K562 (cell line): ENCODE measurements around the gene PALLD. TPM values are rescaled to one million over a fixed set of nuclear protein-coding genes. Genes with fewer than 3 reads are reported as not detected.

Experiments
- ATAC-seq: fragments of 200-7000 bp; cut with Tn5 transposase; 3 replicates; pipeline ENCODE4 v1.9.1; 2020; ENCODE audit warnings: moderate library complexity
- BruUV-seq: library from RNA; stranded (reverse); fragments of 400-500 nt; replicated peaks from 2 replicates; lab custom pipeline; 2021; lab: Mats Ljungman, UMichigan
- CTCF ChIA-PET: fragments of 300-600 bp; formaldehyde crosslinking; extraction: SDS; loops from one replicate; lab custom pipeline; 2021; ENCODE audit warnings: low intra/inter-chr PET ratio; lab: Yijun Ruan, JAX
- POLR2A ChIA-PET: fragments of 300-600, 350-650 bp; sonication (Branson Sonifier 250); formaldehyde crosslinking; extraction: SDS; loops from one replicate; lab custom pipeline; 2021; ENCODE audit warnings: antibody characterized with exemption, inconsistent platforms; lab: Yijun Ruan, JAX
- DNase-seq, 4 experiments: peaks; one replicate each; pipeline versions ENCODE4 v3.0.0 to v3.0.0-alpha.2; 2011 to 2018; ENCODE audit warnings: low spot score in 3 of 4, mixed read lengths in 3 of 4; ENCODE audit errors: extremely low read depth in 1 of 4
- FAIRE-seq: peaks from 2 replicates; lab custom pipeline; 2011; peaks lifted over from hg19 to GRCh38; lab: Jason Lieb, UNC
- H2AFZ ChIP-seq: 2 replicates; pipeline ENCODE4 v1.6.0; 2011; ENCODE audit warnings: low read depth, low read length, control low read depth, inconsistent platforms
- H3K27ac ChIP-seq: fragments of 200-600 bp; 3 replicates; pipeline ENCODE4 v1.8.0; 2011; ENCODE audit warnings: low read depth, mild to moderate bottlenecking, control low read depth, inconsistent platforms, low read length, moderate library complexity, mixed read lengths; ENCODE audit errors: extremely low read depth
- H3K27me3 ChIP-seq, 2 experiments: fragments of 300-600 bp in 1 of 2; 2 replicates in 1 of 2; 3 replicates in 1 of 2; pipeline versions ENCODE4 v1.6.0 to v1.8.0; 2011; ENCODE audit warnings: inconsistent platforms in 2 of 2, low read length in 2 of 2, mild to moderate bottlenecking in 1 of 2, mixed read lengths in 1 of 2, moderate library complexity in 1 of 2; ENCODE audit not compliant: control insufficient read depth in 2 of 2, insufficient read depth in 2 of 2
- H3K36me3 ChIP-seq: fragments of 300-600 bp; 3 replicates; pipeline ENCODE4 v1.8.0; 2011; ENCODE audit warnings: mild to moderate bottlenecking, low read length, inconsistent platforms; ENCODE audit not compliant: control insufficient read depth, insufficient read depth
- H3K4me1 ChIP-seq, 2 experiments: fragments of 200-600 bp in 1 of 2; replicated peaks in 1 of 2; 2 replicates in 1 of 2; 3 replicates in 1 of 2; pipeline versions ENCODE4 v1.5.1 to v1.8.0; 2011; ENCODE audit warnings: inconsistent platforms in 2 of 2, low read length in 2 of 2, mild to moderate bottlenecking in 1 of 2, mixed read lengths in 1 of 2, moderate library complexity in 1 of 2; ENCODE audit not compliant: control insufficient read depth in 2 of 2, insufficient read depth in 2 of 2
- H3K4me2 ChIP-seq: 2 replicates; pipeline ENCODE4 v1.6.1; 2011; ENCODE audit warnings: low read length, control low read depth, inconsistent platforms, mixed read lengths; ENCODE audit not compliant: insufficient read depth
- H3K4me3 ChIP-seq: fragments of 200-600 bp; sonication (generic), shearing (Covaris generic); 2 replicates; pipeline ENCODE4 v1.5.1; 2016; ENCODE audit warnings: control low read depth, inconsistent platforms
- H3K79me2 ChIP-seq: fragments of 200-600 bp; 3 replicates; pipeline ENCODE4 v1.8.0; 2011; ENCODE audit warnings: low read length, inconsistent platforms; ENCODE audit not compliant: control insufficient read depth, insufficient read depth
- H3K9ac ChIP-seq, 2 experiments: 2 replicates each; pipeline versions ENCODE4 v1.6.0 to v1.6.1; 2011; ENCODE audit warnings: low read depth in 2 of 2, low read length in 2 of 2, control low read depth in 1 of 2, inconsistent platforms in 1 of 2, mild to moderate bottlenecking in 1 of 2, mixed read lengths in 1 of 2; ENCODE audit not compliant: insufficient read depth in 1 of 2
- H3K9me1 ChIP-seq: one replicate; pipeline ENCODE4 v1.6.0; 2011; ENCODE audit warnings: inconsistent platforms, mild to moderate bottlenecking, low read length, moderate library complexity; ENCODE audit not compliant: control insufficient read depth, insufficient read depth
- H3K9me3 ChIP-seq: replicated peaks from 2 replicates; pipeline ENCODE4 v1.5.1; 2011; ENCODE audit warnings: low read depth, low read length, inconsistent platforms; ENCODE audit not compliant: control insufficient read depth, insufficient read depth
- H4K20me1 ChIP-seq: replicated peaks from 2 replicates; pipeline ENCODE4 v1.6.1; 2011; ENCODE audit warnings: low read length, inconsistent platforms, mixed read lengths; ENCODE audit not compliant: control insufficient read depth, insufficient read depth
- HNRNPK ChIP-seq: fragments of 200-400 bp; formaldehyde crosslinking; IDR thresholded peaks from one replicate; pipeline ENCODE4 v1.6.1; 2018; ENCODE audit warnings: mild to moderate bottlenecking, low read depth, low read length; ENCODE audit not compliant: poor library complexity, severe bottlenecking
- PHF21A ChIP-seq: fragments of 450-650 bp; IDR thresholded peaks from 2 replicates; pipeline ENCODE4 v1.6.1; 2017; ENCODE audit warnings: low read depth, borderline replicate concordance
- RBM17 ChIP-seq: fragments of 200-400 bp; formaldehyde crosslinking; IDR thresholded peaks from 2 replicates; pipeline ENCODE4 v1.6.1; 2017; ENCODE audit warnings: low read depth, mild to moderate bottlenecking, low read length, borderline replicate concordance
- SLC30A9 ChIP-seq: fragments of 250-450 bp; sonication (Bioruptor Pico); IDR thresholded peaks from 2 replicates; pipeline ENCODE4 v1.8.0; 2022; ENCODE audit warnings: mild to moderate bottlenecking, moderate library complexity
- SP1 ChIP-seq: sonication (generic); formaldehyde crosslinking; IDR thresholded peaks from 2 replicates; pipeline ENCODE4 v1.8.1; 2022; ENCODE audit warnings: mild to moderate bottlenecking, missing genetic modification reagents
- TCF7 ChIP-seq: sonication (generic); IDR thresholded peaks from 2 replicates; pipeline ENCODE4 v1.6.1; 2016; ENCODE audit warnings: antibody characterized with exemption, borderline replicate concordance
- TEAD4 ChIP-seq, 2 experiments: sonication (generic) in 1 of 2; formaldehyde crosslinking in 1 of 2; IDR thresholded peaks; 2 replicates each; pipeline versions ENCODE4 v1.6.1 to v1.8.0; 2012 to 2022; ENCODE audit warnings: borderline replicate concordance in 1 of 2, inconsistent platforms in 1 of 2, low read length in 1 of 2, mild to moderate bottlenecking in 1 of 2, missing genetic modification reagents in 1 of 2
- ZBTB26 ChIP-seq: fragments of 450-650 bp; formaldehyde crosslinking; IDR thresholded peaks from 2 replicates; pipeline ENCODE4 v1.4.0; 2022; ENCODE audit warnings: missing genetic modification characterization
- ZBTB9 ChIP-seq: fragments of 450-650 bp; formaldehyde crosslinking; IDR thresholded peaks from 2 replicates; pipeline ENCODE4 v1.4.0; 2020; ENCODE audit warnings: mild to moderate bottlenecking, moderate library complexity
- ZKSCAN8 ChIP-seq: fragments of 200-800 bp; sonication (Bioruptor generic); IDR thresholded peaks from 2 replicates; pipeline ENCODE4 v1.6.1; 2016; ENCODE audit warnings: missing genetic modification characterization, missing compliant biosample characterization
- ZSCAN29 ChIP-seq: fragments of 450-650 bp; IDR thresholded peaks from 2 replicates; pipeline ENCODE4 v1.6.1; 2017
- in situ Hi-C: fragments of 300-500 bp; cut with MboI; formaldehyde crosslinking; loops from 4 replicates; pipeline ENCODE4 v1.15.0; 2018; ENCODE audit warnings: inconsistent platforms, mixed read lengths
- intact Hi-C: fragments of 100-400 bp; cut with micrococcal nuclease; formaldehyde crosslinking; loops from 2 replicates; pipeline ENCODE4 v1.14.2; 2022
- polyA plus RNA-seq, 8 experiments: library from polyadenylated mRNA; depleted of rRNA in 4 of 8; stranded (reverse) in 5 of 8; unstranded in 3 of 8; fragments of >200 nt; fragmentation: Nextera tagmentation in 2 of 8; fragmentation: Illumina TruSeq in 1 of 8; extraction: Ambion mirVana in 2 of 8; extraction: Trizol in 1 of 8; gene quantifications; 2 replicates each; pipeline versions ENCODE4 v1.2.1 to v1.2.3, GENCODE V29; 2011 to 2014; ENCODE audit warnings: inconsistent platforms in 1 of 8, missing spikeins in 1 of 8
- total RNA-seq, 7 experiments: library from RNA; depleted of rRNA in 6 of 7; stranded (reverse); fragments of >200 nt in 6 of 7; fragmentation: Illumina TruSeq in 2 of 7; extraction: Trizol in 2 of 7; gene quantifications; 2 replicates each; pipeline versions ENCODE4 v1.2.1 to v1.2.3, GENCODE V29; 2011 to 2021; ENCODE audit warnings: low replicate concordance in 1 of 7
- TF ChIP-seq, protein P1 (sequence below): sonication (generic); IDR thresholded peaks from 2 replicates; pipeline ENCODE4 v1.6.1; 2016
- TF ChIP-seq, protein P2 (sequence below): fragments of 250-450 bp; sonication (Bioruptor Pico); IDR thresholded peaks from 2 replicates; pipeline ENCODE4 v1.9.0; 2021; ENCODE audit warnings: mild to moderate bottlenecking
- TF ChIP-seq, protein P3 (sequence below): IDR thresholded peaks from 2 replicates; pipeline ENCODE4 v1.6.1; 2014; ENCODE audit warnings: antibody characterized with exemption
- TF ChIP-seq, protein P4 (sequence below): fragments of 250-450 bp; sonication (Bioruptor Pico); IDR thresholded peaks from 2 replicates; pipeline ENCODE4 v1.4.0; 2020; ENCODE audit warnings: mild to moderate bottlenecking, moderate library complexity

The PALLD gene
- total and polyA plus RNA-seq, 9 of the 15 experiments (the other 6 are each of a cell fraction or from before 2014, with no cell fraction given), result 0.01 to 0.35 (median 0.06) TPM; not detected in 3

DNA sequence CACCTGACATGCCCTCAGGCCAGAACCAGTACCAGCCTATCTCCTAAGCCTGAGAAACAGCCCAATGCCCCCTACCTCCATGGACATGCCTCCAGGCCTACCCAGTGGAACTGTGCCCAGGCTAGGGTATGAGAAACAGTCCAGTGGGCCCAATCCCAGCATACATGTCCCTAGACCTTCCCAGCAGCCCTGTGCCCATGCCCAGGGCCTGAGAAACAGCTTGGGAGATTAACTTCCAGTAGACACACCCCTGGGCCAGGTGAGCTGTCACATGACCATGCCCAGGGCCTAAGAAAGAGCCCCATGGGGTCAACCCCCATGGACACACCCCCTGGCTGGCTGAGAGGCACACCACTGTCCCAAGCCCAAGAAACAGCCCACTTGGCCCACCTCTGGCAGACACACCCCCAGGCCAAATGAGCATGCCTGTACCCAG, 434.4 kb downstream of the PALLD start:
- intact Hi-C loops, result no loop called here
- CTCF ChIA-PET, result no interaction called here
- ATAC-seq, result no peak
- no peaks in the 10 kb centered on the region for H3K79me2 ChIP-seq
- in situ Hi-C loops, result loop anchor here (10.0 kb wide), 1 partner anchor 1916 kb away; no protein-coding TSS in a partner anchor
- BruUV-seq, result no TSS peak
- no peak overlapping the region for H3K27ac ChIP-seq
- FAIRE-seq, result no peak
- H3K36me3 ChIP-seq, result no peaks in the 10 kb centered on the region
- no peaks in the 10 kb centered on the region for H3K27me3 ChIP-seq
- H3K9me3 ChIP-seq, result 0 out of 2 replicates have a peak, but pooled peaks cover 3% of the 10 kb centered on the region
- H4K20me1 ChIP-seq, result no peaks in the 10 kb centered on the region
- no peaks in the 10 kb centered on the region for H3K9me1 ChIP-seq
- no peaks in the 10 kb centered on the region for H3K4me1 ChIP-seq
- POLR2A ChIA-PET, result no interaction called here
- H3K4me3 ChIP-seq, result no peak overlapping the region
- no peak for DNase-seq
- H3K9ac ChIP-seq, result no peak overlapping the region
- no peak overlapping the region for H2AFZ ChIP-seq
- H3K4me2 ChIP-seq, result no peak overlapping the region
- TF ChIP-seq ZBTB26 (CRISPR knock-in tag) (no peak), PHF21A (no peak), HNRNPK (no peak), ZKSCAN8 (no peak), TEAD4 (IDR thresholded peaks at IDR 0.05; ENCODE audit: low read length) (no peak), TEAD4 (CRISPR knock-in tag; IDR thresholded peaks at IDR 0.05; ENCODE audit: borderline replicate concordance) (no peak), SLC30A9 (CRISPR knock-in tag) (no peak), ZSCAN29 (no peak), RBM17 (no peak), TCF7 (no peak), ZBTB9 (CRISPR knock-in tag) (no peak), SP1 (no peak)
- TF ChIP-seq, protein P1, sequence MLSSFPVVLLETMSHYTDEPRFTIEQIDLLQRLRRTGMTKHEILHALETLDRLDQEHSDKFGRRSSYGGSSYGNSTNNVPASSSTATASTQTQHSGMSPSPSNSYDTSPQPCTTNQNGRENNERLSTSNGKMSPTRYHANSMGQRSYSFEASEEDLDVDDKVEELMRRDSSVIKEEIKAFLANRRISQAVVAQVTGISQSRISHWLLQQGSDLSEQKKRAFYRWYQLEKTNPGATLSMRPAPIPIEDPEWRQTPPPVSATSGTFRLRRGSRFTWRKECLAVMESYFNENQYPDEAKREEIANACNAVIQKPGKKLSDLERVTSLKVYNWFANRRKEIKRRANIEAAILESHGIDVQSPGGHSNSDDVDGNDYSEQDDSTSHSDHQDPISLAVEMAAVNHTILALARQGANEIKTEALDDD, result no peak
- TF ChIP-seq, protein P2, sequence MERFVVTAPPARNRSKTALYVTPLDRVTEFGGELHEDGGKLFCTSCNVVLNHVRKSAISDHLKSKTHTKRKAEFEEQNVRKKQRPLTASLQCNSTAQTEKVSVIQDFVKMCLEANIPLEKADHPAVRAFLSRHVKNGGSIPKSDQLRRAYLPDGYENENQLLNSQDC (CRISPR knock-in tag), result no peak
- TF ChIP-seq, protein P3, sequence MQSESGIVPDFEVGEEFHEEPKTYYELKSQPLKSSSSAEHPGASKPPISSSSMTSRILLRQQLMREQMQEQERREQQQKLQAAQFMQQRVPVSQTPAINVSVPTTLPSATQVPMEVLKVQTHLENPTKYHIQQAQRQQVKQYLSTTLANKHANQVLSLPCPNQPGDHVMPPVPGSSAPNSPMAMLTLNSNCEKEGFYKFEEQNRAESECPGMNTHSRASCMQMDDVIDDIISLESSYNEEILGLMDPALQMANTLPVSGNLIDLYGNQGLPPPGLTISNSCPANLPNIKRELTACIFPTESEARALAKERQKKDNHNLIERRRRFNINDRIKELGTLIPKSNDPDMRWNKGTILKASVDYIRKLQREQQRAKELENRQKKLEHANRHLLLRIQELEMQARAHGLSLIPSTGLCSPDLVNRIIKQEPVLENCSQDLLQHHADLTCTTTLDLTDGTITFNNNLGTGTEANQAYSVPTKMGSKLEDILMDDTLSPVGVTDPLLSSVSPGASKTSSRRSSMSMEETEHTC, result no peak
- TF ChIP-seq, protein P4, sequence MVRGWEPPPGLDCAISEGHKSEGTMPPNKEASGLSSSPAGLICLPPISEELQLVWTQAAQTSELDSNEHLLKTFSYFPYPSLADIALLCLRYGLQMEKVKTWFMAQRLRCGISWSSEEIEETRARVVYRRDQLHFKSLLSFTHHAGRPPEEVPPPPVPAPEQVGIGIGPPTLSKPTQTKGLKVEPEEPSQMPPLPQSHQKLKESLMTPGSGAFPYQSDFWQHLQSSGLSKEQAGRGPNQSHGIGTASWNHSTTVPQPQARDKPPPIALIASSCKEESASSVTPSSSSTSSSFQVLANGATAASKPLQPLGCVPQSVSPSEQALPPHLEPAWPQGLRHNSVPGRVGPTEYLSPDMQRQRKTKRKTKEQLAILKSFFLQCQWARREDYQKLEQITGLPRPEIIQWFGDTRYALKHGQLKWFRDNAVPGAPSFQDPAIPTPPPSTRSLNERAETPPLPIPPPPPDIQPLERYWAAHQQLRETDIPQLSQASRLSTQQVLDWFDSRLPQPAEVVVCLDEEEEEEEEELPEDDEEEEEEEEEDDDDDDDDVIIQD (CRISPR knock-in tag), result no peak
